GM18861 (cell line): ENCODE data around the gene NAA50.

Source experiments
- ATAC-seq: cut with Tn5 transposase; IDR thresholded peaks from one replicate; pipeline ENCODE4 v1.9.1; 2021; ENCODE audit not compliant: unreplicated experiment

The NAA50 gene

DNA sequence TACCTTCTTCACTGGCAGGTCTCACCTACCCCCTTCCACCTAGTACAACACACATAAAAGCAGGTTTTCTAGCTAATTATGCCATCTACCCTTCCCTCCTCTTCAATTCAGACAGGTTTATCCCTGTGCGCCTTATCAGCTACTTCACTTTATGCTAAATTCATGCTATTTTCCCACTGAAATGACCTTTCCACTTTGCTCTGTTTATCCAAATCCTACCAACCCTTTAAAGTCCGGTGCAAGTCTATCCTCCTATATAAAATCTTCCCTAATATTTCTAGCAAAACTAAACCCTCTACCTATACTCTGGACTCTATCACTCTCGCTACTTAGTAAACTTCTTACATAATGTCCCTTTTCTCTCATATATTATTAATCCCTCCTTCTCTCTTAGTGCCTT, 55.6 kb downstream of the NAA50 start:
- ATAC-seq, result no peak

GRCh38 chr3:113685956-113686721, 59.9 kb downstream of the NAA50 start:
- ATAC-seq, result no peak

DNA sequence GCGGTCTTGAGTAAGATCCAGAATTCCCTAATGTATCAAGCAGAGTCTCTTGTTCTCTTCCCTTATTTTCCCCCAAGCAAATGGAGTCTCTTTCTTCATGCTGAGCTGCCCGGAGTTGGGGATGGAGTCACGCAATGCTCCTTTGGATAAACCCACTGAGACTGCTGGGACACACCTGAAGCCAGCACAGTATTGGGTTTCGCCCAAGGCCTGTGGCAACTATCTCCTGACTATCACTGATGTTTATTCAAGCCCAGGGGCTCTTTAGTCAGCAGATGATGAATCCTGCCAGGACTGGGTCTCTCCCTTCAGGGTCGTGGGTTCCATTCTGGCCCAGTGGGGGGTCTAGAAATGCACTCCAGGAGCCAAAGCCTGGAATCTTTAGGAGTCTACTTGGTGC, 60.9 kb downstream of the NAA50 start:
- ATAC-seq, result no peak

DNA sequence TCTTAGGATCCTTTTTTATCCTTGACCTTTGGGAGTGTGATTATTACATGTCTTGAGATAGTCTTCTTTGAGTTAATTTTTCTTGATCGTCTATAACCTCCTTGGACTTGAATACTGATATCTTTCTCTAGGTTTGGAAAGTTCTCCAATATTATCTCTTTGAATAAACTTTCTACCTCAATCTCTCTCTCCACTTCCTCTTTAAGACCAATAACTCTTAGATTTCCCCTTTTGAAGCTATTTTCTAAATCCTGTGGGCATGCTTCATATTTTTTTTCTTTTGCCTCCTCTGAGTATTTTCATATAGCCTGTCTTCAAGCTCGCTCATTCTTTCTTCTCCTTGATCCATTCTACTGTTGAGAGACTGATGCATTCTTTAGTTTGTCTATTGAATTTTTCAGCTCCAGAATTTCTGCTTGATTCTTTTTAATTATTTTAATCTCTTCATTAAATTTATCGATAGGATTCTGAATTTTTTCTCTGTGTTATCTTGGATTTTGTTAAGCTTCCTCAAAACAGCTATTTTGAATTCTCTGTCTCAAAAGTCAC, 61.7 kb downstream of the NAA50 start:
- ATAC-seq, result no peak

- ATAC-seq, result no peak
These were observed 67.3 kb downstream of the NAA50 start for GRCh38 chr3:113678773-113679172.

DNA sequence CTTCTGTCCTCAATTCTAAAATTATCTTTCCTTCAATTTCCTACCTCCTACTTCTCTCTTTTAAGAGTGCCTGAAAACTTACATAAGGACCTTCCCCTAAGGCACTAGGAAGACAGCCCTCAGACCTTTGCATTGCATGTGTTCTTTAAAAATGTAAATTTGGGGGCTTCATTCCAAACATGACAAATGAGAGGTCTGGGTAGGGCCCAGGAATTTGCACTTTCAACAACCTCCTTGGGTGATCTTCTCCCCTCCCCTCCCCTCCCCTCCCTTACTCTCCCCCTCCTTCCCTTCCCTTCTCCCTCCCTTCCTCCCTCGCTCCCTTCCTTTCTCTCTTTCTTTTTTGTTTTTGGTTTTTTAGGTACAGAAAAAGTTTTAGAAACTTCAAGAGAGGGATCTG, 68.3 kb downstream of the NAA50 start:
- no peak for ATAC-seq

- no peak for ATAC-seq
These were observed 69.8 kb downstream of the NAA50 start for GRCh38 chr3:113676261-113676660.

- no peak for ATAC-seq
These were observed 72.5 kb downstream of the NAA50 start for GRCh38 chr3:113673593-113673992.

GRCh38 chr3:113668015-113668414, 78.0 kb downstream of the NAA50 start:
- no peak for ATAC-seq
